Thyroid gland (tissue), 4 donors: ENCODE data around the gene FOXM1. TPM values are rescaled to one million over a fixed set of nuclear protein-coding genes. Genes with fewer than 3 reads are reported as not detected.

Experiments used
- DNase-seq, 2 donors: peaks; one replicate each; pipeline ENCODE4 v3.0.0-alpha.2; 2019
- H3K27ac ChIP-seq, 3 donors: fragments of 200-600 bp; sonication (generic); 1 replicate in 2 of 3; 2 replicates in 1 of 3; pipeline ENCODE4 v1.5.1; 2016 to 2019; ENCODE audit warnings: mild to moderate bottlenecking in 1 of 3, moderate library complexity in 1 of 3
- H3K27me3 ChIP-seq: fragments of 200-600 bp; sonication (generic); one replicate; pipeline ENCODE4 v1.5.1; 2019
- H3K36me3 ChIP-seq, 2 donors: fragments of 200-600 bp; sonication (generic); one replicate each; pipeline ENCODE4 v1.5.1; 2016 to 2019
- H3K4me1 ChIP-seq, 2 donors: fragments of 200-600 bp; sonication (generic); one replicate each; pipeline ENCODE4 v1.5.1; 2017 to 2019
- H3K4me3 ChIP-seq, 3 donors: fragments of 200-600 bp; sonication (generic); replicated peaks in 1 of 3; 1 replicate in 2 of 3; 2 replicates in 1 of 3; pipeline ENCODE4 v1.5.1; 2016; ENCODE audit warnings: mild to moderate bottlenecking in 1 of 3
- H3K9me3 ChIP-seq: fragments of 200-600 bp; sonication (generic); one replicate; pipeline ENCODE4 v1.5.1; 2017
- POLR2A ChIP-seq, 2 donors: fragments of 450-650 bp; IDR thresholded peaks; one replicate each; pipeline ENCODE4 v1.6.1; 2017; ENCODE audit warnings: antibody characterized with exemption in 2 of 2, mild to moderate bottlenecking in 2 of 2, moderate library complexity in 1 of 2
- WGBS, 2 donors: methylation state at CpG; one replicate each; pipeline ENCODE4 v1.1.5; 2017; 5-methylcytosine and 5-hydroxymethylcytosine counted together
- intact Hi-C: fragments of 100-400 bp; cut with DNase I; formaldehyde crosslinking; loops from one replicate; pipeline ENCODE4 v1.15.1; 2023
- total RNA-seq, 4 donors: library from RNA; depleted of rRNA; stranded (reverse); fragments of >200 nt; gene quantifications; one replicate each; pipeline ENCODE4 v1.2.3, GENCODE V29; 2016
- TF ChIP-seq, protein P1 (sequence below), 6 experiments: fragments of 200-600 bp in 3 of 6; fragments of 450-650 bp in 3 of 6; sonication (generic) in 3 of 6; IDR thresholded peaks; one replicate each; pipeline ENCODE4 v1.5.1; 2016 to 2019; ENCODE audit warnings: antibody characterized with exemption in 6 of 6, mild to moderate bottlenecking in 2 of 6, inconsistent platforms in 1 of 6, moderate library complexity in 1 of 6

Gene FOXM1
- total RNA-seq, 4 donors from 2014 or later, result 0.54 to 0.67 (median 0.58) TPM; not detected in 1

DNA sequence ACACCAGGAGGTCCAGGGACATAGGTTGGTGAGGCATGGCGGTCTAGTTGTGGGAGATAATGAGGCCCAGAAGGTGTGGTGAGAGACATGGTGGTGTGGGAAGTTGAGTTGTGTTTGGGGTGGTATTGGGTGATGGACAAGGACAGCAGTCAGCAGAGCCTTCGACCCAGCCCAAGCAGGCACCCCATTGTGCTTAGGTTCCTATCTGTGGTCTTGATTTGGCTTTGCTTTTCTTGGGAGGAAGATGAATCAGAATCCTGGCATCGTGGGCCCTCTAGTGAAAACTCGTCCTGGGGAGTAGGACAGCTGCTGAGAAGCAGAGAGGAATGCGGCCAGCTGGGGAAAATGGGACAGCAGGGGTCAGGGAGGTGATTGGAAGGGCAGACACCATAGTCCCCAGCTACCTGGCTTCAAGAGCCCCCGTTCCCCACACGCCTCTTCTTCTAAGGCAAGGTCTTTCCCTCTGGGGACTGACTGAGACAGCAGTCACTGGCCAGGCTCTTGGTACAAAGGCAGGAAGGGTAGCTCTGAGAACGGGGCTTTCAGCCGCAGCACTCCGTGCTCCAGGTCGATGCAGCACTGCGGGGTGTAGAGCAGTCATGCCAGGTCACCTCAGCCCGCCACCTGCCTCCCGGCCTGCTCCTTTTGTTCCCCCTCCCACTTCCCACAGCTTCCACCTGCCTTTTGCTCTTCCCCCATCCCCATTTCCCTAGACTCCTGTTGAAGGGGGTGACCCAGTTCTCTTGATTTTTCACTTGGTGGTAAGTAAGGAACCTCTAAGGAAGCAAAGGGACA, 50.1 kb downstream of the FOXM1 start:
- no peak for TF ChIP-seq POLR2A (IDR thresholded peaks at IDR 0.05)
- TF ChIP-seq, protein P1, sequence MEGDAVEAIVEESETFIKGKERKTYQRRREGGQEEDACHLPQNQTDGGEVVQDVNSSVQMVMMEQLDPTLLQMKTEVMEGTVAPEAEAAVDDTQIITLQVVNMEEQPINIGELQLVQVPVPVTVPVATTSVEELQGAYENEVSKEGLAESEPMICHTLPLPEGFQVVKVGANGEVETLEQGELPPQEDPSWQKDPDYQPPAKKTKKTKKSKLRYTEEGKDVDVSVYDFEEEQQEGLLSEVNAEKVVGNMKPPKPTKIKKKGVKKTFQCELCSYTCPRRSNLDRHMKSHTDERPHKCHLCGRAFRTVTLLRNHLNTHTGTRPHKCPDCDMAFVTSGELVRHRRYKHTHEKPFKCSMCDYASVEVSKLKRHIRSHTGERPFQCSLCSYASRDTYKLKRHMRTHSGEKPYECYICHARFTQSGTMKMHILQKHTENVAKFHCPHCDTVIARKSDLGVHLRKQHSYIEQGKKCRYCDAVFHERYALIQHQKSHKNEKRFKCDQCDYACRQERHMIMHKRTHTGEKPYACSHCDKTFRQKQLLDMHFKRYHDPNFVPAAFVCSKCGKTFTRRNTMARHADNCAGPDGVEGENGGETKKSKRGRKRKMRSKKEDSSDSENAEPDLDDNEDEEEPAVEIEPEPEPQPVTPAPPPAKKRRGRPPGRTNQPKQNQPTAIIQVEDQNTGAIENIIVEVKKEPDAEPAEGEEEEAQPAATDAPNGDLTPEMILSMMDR (IDR thresholded peaks at IDR 0.05), result no peak
- intact Hi-C loops, result no loop called here
- Histone ChIP-seq H3K36me3 (peaks cover 54 to 88% of the 10 kb centered on the region in 2 donors), H3K9me3 (no peaks in the 10 kb centered on the region), H3K4me3 (no peak overlapping the region), H3K27ac (no peak overlapping the region), H3K4me1 (no peaks in the 10 kb centered on the region), H3K27me3 (no peaks in the 10 kb centered on the region)
- WGBS, 2 donors, result 89 to 91% methylated on average over 14 of the region's 14 CpGs
- no peak for DNase-seq

DNA sequence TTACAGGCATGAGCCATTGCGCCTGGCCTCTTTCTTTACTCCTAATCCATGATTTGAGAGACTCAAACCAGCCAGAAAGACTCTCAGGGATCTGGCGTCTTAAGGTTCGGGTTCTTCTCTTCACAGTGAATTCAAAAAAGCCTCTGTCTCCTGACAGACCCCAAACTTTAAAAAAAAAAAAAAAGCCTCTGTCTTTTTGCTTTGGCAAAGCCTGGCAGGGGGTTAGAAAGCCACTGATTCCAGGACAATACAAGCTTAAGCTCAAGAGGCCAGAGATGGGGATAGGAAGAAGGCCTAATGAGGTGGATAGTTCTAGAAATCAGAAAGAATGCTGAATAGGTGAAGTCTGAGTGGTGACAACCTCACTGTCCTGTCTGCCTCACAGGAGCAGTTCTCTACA, 50.9 kb downstream of the FOXM1 start:
- Histone ChIP-seq H3K4me1 (no peaks in the 10 kb centered on the region), H3K9me3 (no peaks in the 10 kb centered on the region), H3K27me3 (no peaks in the 10 kb centered on the region), H3K27ac (no peak overlapping the region), H3K4me3 (no peak overlapping the region), H3K36me3 (peaks cover 62 to 91% of the 10 kb centered on the region in 2 donors)
- TF ChIP-seq, protein P1 (IDR thresholded peaks at IDR 0.05), result no peak
- TF ChIP-seq POLR2A (IDR thresholded peaks at IDR 0.05), result no peak
- intact Hi-C loops, result no loop called here
- WGBS, 2 donors, result 95 to 97% methylated on average over 3 of the region's 3 CpGs
- no peak for DNase-seq

DNA sequence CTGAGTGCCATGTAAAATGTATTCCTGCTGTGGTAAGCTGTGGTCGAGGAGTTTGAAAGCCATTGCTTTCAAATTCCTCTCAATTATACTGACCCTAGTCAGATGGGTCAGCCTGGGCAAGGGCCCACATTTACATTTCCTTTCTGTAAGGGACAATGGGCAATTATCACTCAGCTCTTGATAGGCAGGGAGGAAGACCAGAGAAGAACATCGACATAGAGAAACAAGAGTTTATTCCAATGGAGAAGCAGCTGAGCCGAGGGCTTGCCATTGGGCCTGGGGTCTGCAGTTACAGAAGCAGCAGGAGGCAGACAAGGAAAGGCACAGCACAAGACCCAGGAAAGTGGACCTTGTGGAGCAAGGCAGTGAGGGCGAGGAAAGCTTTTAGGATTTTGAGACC, 51.8 kb downstream of the FOXM1 start:
- no peak overlapping the region for H3K27ac ChIP-seq
- 71 to 83% methylated on average over 4 of the region's 4 CpGs for WGBS, 2 donors

DNA sequence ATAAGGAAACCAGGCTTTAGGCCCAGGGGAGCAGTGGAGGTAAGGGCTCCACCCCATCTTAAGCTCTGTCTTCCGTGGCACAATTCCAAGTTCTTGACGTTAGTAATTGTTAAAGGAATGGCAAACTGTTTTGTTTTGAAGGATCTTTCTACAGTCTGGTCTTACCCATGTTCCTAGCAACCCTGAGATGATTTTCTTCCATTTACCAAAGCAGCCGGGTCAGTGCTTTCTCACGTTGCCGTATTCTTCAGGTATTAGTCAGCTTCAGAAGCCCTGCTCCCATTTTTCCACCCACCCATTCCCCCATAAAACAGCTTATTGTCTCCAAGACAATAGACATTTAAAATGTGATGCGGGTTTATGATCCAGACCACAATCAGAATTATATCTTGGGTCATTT, 52.4 kb downstream of the FOXM1 start:
- DNase-seq, result no peak
- Histone ChIP-seq H3K4me3 (no peak overlapping the region), H3K27ac (no peak overlapping the region), H3K27me3 (no peaks in the 10 kb centered on the region), H3K36me3 (peaks cover 67 to 85% of the 10 kb centered on the region in 2 donors), H3K4me1 (no peaks in the 10 kb centered on the region), H3K9me3 (no peaks in the 10 kb centered on the region)
- intact Hi-C loops, result no loop called here
- 80 to 84% methylated on average over 6 of the region's 6 CpGs for WGBS, 2 donors
- TF ChIP-seq, protein P1 (IDR thresholded peaks at IDR 0.05), result no peak

More for the DNA sequence above, 51.8 kb downstream of the FOXM1 start:
- Histone ChIP-seq H3K4me3 (no peak overlapping the region), H3K4me1 (no peaks in the 10 kb centered on the region), H3K9me3 (no peaks in the 10 kb centered on the region), H3K36me3 (peaks cover 64 to 88% of the 10 kb centered on the region in 2 donors), H3K27me3 (no peaks in the 10 kb centered on the region)
- DNase-seq, result no peak
- TF ChIP-seq POLR2A (IDR thresholded peaks at IDR 0.05), result no peak
- TF ChIP-seq, protein P1 (IDR thresholded peaks at IDR 0.05), result no peak
- intact Hi-C loops, result no loop called here

DNA sequence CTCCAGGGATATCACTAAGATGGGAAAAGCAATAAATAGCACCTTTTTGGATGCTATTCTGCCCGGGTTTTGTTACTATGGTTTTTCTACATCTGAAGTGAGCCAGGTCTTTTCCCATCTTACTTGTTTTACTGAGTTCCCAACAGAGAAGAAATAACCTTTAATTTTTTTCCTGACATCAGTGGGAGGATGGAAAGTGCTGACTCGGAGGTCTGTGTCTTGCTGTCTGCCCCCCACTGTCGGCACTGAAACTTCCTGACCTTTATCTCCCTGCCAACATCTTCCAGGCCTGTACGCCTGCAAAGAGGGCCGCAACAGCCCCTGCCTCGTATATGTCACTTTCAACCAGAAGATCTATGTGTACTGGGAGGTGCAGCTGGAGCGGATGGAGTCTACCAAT, 53.5 kb downstream of the FOXM1 start:
- no peak overlapping the region for H3K4me3 ChIP-seq
- H3K27ac ChIP-seq, result no peak overlapping the region
- no peaks in the 10 kb centered on the region for H3K27me3 ChIP-seq
- no peak for TF ChIP-seq POLR2A (IDR thresholded peaks at IDR 0.05)
- TF ChIP-seq, protein P1 (IDR thresholded peaks at IDR 0.05), result no peak
- H3K36me3 ChIP-seq, result peaks cover 62 to 80% of the 10 kb centered on the region in 2 donors
- 87 to 89% methylated on average over 7 of the region's 7 CpGs for WGBS, 2 donors
- no peaks in the 10 kb centered on the region for H3K9me3 ChIP-seq
- DNase-seq, result no peak
- no peaks in the 10 kb centered on the region for H3K4me1 ChIP-seq
- intact Hi-C loops, result no loop called here
